HG02763 (cell line): ENCODE measurements around the gene TWF2.

Source experiments
- ATAC-seq: cut with Tn5 transposase; IDR thresholded peaks from one replicate; pipeline ENCODE4 v1.9.1; 2021; ENCODE audit warnings: mild to moderate bottlenecking, moderate library complexity; ENCODE audit not compliant: unreplicated experiment

TWF2 gene

GRCh38 chr3:52238193-52238760 is 681 bp downstream of the TWF2 start:
- ATAC-seq: no peak

GRCh38 chr3:52237657-52238172 is 1.2 kb downstream of the TWF2 start:
- ATAC-seq: no peak

DNA sequence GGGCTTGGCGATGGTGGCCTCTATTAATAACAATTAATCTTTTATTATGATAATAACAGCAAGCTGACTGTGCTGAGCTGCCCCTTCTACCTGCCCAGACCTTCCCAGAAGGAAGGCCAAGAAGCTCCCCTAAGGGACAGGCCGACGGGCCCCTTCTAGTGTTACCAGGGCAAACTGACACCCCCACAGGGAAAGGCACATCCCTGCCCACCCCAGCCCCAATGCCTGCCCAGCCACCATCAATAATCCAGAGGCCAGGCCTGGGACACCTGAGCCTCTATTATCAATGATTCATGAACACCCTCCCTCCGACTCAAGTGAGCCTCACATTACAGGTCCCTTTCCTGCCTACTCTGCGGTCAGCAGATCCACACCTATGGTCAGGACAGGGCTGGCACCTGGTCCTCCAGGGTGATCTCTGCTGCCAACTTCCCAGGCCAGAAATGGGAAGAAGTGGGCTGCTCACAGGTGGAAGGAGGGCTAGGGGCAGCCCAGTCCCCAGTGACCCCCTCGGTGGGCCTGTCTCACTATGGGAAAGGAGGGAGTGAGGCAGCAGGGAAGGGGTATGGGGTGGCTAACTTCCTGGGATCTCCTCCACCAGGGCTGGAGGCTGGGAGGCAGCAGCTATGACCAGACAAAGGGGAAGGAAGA is 1.8 kb downstream of the TWF2 start:
- no peak for ATAC-seq

GRCh38 chr3:52236424-52236886 is 2.5 kb downstream of the TWF2 start:
- no peak for ATAC-seq

- ATAC-seq: no peak
Observed at GRCh38 chr3:52234516-52235447, 4.2 kb downstream of the TWF2 start.

- no peak for ATAC-seq
Observed at GRCh38 chr3:52233968-52234367, 5.0 kb downstream of the TWF2 start.

DNA sequence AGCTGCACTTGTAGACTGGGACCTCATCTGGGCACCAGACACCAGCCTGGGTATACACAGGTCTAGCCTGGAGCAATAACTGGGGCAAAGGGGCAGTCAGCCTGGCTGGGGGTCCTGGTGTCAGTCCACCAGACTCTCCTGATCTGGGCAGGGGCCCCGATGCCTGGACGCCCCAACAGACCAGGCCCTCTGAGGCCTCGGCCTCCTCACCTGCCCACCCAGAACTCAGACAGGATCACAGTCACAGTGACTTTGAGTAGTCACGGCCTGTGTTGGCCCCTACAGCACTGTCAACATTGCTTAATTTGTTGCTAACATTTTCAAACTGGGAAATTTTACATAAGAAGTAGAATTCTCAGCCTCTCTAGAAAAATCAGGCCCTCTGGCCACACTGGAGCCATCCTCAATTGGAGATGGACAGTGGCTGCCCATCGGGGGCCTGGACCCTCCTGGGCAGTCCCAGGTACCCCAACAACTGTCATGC is 5.8 kb downstream of the TWF2 start:
- ATAC-seq: no peak

DNA sequence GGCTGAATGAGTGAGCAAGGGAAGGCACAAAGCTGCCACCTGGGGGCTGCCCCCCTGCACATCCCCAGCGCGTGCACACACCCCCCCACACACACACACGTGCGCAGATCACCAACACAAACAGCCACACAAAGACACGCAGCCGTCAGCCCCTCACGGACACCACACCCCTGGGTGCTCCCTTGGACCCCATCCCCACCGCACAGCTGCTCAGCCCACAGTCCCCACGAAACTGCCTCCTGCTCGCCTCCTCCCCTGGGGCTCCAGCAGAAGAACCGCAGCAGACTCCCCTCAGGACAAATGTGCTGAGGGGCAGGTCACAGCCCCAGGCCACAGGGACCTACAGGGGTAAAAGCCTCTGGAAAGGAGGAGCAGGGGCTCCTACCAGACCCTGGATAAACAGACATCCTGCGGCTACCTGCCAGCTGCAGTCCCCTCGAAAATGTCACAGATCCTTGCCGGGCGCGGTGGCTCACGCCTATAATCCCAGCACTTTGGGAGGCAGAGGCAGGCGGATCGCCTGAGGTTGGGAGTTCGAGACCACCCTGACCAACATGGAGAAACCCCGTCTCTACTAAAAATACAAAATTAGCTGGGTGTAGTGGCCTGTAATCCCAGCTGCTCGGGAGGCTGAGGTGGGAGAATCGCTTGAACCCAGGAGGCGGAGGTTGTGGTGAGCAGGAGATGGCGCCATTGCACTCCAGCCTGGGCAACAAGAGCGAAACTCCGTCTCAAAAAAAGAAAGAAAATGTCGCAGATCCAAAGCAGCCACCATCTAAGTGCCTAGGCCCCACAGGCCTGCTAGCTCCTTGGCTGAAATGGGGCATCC is 6.5 kb downstream of the TWF2 start:
- ATAC-seq: no peak

GRCh38 chr3:52231502-52232278 is 7.3 kb downstream of the TWF2 start:
- no peak for ATAC-seq

DNA sequence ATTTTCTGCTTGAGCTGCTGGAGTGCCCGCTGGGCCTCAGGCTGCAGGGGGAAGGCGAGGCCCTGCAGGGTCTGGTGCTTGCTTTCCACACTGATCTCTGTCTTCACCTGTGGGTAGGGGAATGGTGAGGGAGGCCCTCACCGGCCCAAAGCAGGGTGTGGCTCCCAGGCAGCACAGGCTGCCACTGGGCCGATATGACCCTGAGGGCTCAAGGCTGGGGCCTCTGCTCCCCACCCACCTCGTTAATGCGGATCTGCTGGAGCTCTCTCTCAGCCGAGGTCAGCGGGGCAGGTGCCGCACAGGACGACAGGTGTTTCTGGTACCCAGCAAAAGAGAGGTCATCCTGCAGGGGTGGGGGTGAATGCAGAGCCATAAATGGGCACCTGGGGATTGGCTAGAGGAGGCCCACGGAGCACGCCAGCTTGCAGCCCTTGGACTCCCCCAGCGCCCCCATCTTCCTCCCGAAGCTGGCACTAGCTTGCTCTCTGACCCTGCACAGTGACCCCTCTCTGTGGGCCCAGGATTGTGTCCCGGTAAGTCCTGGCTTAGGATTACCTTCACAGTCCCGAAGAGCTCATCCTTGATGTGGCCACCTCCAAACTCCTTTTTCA is 8.0 kb downstream of the TWF2 start:
- no peak for ATAC-seq

DNA sequence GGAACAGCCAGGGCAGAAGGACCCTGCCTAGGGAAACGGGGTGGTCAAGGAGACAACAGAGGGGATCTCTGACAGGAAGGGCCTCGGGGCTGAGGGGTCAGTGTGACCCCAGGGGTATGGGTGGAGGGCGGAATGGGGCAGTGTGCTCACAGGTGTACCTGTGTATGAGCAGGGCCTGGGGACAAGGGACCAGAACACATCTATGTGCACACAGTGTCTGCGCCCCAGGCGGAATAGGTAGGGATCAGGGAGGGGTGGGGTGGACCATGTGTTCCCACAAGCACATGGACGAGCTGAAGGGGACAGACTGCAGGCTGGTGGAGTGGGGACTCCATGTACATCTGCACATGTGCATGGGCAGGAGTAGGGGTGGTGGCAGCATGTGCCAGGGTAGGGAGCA is 8.5 kb downstream of the TWF2 start:
- no peak for ATAC-seq

DNA sequence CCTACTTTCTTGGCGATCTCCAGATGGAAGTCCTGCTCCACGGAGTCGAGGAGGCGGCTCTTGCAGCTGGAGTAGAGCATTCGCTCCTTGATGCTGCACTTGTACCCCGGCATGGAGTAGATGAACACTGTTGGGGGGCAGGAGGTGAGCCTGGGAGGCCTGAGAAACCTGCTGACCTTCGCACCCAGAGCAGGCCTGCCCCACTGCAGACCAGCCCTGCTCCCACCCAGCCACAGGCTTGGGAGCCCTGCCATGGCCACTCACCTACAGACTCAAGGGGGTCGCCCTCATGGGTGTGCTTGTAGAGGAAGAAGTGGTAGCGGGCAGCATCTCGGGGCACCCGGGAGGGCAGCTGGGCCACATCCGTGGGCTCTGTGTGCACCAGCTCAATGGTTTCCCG is 9.3 kb downstream of the TWF2 start:
- no peak for ATAC-seq

- ATAC-seq: no peak
Observed at GRCh38 chr3:52228751-52229291, 10.1 kb downstream of the TWF2 start.

DNA sequence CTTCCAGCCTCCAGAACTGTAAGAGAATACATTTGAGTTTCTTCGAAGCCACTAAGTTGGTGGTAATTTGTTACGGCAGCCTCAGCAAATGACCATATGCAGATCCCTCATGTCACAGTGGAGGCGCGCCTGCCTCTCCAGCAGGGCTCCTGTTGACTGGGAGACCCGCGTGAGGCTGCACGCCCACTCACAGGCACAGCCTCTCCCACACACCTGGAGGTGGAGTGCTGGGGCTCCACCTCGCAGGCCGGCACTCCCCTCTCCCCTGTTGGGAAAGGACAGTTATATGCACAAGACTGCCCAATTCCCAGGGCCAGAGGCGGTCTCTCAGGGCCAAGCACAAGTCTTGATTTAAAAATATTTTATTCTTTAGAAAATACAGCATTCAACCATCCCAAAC is 10.7 kb downstream of the TWF2 start:
- no peak for ATAC-seq

DNA sequence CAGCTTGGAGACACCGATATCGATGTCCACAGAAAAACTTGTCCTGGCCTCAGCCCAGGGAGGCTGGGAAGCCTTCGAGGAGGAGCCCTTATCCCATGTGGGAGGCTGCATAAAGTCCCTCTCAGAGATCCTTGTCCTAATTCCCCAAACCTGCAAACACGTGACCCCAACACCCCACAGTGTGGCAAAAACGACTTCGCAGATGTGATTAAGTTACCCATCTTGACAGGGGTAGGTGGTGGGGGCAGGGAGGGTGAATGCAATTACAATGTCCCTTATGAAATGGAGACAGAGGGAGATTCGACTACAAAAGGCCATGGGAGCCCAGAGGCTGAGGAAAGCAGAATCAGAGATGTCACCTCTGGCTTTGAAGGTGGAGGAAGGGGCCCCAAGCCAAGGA is 11.2 kb downstream of the TWF2 start:
- no peak for ATAC-seq

DNA sequence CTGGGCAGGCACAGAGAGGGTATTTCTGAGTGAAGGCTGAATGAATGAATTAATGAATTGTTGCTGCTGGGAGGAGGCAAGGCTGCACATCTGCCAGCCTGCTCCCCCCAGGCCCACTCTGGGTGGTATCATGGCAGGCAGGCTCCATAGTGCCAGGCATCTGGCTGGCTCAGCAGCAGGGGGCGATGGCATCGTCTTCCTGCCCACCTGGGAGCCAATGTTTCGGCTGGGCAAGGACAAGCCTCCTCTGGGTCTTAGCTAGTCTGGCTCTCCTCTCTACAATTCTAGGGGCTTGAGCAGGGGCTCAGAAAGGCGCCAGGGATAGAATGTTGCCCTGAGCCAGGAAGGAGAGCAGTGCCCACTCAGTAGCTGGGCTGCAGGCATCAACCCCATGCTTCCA is 11.8 kb downstream of the TWF2 start:
- no peak for ATAC-seq

DNA sequence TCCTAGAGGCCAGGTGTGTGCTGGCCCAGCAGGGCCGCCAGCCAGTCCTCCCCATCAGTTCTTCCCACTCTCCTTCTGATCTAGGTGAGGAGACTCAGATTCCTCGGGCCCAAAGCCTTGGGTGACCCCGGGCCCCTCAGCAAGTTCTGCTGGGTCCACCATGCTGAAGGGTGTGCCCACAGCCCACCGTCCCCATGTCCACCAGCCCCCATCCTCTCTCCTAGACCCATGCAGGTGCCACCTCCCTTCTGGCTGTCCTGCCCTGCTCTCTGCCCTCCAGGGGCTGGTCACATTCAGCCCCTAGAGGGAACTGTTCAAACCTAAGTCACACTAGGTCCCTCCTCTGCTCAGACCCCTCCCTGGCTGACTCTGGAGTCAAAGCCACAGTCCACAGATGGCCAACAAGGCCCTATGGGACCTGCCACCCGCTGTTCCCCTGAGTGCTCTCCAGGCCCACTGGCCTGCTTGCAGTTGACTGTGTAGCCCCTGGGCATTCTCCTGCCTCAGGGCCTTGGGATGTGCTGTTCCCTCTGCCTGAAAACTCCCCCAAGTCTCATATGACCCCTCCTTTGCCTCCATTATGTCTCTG is 12.6 kb downstream of the TWF2 start:
- ATAC-seq: peak; percentile 2

- peak; percentile 85 for ATAC-seq
Observed at GRCh38 chr3:52225452-52226228, 13.3 kb downstream of the TWF2 start, which contains the start of gene TLR9. Gene TLR9, minus strand, starts transcription at chr3:52225645. Its CDS starts 116 bp downstream, at chr3:52225529.
